Stimulated activated CD4-positive, alpha-beta T cell treated with anti-CD3 and anti-CD28 coated beads, Interleukin-1b, Interleukin-23, amount 100 ng/mL, for 48 hours (primary cell): ENCODE measurements around the gene RASGEF1B.
A peak's percentile ranks its signal among the peaks of the same experiment; 100 is the strongest.
"Not testable (repeated sequence)": the region's sequence is repeated elsewhere in the genome, so short reads cannot be mapped to it uniquely, and the experiment has no call there.

Experiments
- DNase-seq: peaks from one replicate; pipeline ENCODE4 v3.0.0-alpha.2; 2020

RASGEF1B gene

DNA sequence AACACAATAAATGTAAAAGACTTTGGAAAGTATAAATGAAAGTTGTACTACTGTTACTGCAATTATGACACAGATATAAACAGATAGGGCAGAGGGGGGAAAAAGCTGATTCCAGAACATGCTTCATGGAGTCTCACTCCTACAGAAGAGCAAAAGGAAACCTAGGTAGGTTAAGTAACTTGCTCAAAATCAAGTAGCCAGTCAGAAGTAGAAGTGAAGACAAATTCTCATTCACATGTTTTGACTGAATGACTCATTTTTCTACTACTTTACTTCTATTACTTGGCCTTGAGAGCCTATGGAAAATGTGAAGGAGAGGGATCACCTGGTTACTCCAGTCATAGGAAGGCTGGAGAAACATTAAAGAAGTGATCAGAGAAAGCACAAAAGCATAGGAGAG is 23.6 kb upstream of the RASGEF1B start:
- no peak for DNase-seq

DNA sequence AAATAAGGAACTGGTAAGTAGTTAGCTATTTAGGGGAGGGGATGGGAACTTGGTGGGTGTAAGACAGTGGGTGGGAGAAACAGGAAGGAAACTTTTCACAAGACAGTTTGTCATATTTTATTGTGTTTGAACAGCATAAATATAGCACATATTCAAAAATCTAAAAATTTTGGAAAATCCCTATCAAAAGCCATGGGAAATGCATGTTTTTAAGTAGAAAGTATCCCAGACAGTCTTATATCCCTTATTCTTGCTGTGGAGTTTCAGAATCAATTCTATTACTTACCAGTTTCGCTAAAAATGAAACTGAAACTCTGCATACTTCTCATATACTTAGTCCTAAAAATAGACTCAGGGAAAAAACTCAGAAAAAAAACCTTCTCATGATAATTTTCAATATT is 22.3 kb upstream of the RASGEF1B start:
- no peak for DNase-seq

DNA sequence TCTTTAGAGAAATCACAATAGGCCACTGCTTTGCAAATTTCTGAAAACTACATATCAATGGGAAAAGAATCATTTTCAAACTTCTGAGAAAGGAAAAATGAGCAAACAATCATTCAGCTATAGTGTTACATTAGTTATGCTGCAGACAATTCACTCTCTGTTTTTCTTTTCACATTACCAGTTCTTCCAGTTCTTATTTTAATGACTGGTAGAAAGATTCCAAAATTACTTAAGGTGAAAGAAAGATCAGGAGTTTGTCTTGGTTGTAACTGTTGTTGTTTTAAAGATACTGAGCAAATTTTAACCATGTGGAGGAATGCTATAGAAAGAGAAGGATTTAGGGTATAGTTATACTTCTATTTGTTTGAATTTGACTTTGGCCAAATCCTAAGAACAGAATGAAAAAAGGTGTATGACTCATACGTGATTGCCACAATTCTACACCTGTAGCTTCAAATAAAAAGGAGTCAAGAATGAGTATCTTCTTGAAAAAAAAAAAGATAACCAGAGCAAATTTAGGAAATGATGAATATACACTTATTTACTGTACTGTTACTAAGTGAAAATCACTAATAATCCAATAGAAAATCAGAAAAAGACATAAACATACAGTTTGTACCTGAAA is 21.0 kb upstream of the RASGEF1B start:
- DNase-seq, result no peak

DNA sequence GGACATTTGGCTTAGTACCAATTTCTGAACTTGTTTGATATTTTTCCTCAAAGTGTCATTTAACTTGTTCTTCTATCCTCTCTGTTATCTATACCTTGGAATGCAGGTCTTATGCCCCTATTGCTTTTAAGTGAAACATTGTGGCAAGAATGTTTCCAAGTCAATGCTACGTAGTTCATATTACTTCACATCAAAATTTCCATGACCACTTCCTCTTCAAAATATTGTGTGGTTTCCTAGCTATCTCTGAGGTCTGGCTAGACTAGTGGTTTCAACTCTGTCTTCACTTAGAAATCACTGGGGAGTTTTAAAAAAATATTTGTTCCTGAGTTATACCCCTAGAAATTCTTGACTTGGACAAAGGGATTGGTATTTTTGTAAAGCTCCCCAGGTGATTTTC is 20.2 kb upstream of the RASGEF1B start:
- DNase-seq, result no peak

DNA sequence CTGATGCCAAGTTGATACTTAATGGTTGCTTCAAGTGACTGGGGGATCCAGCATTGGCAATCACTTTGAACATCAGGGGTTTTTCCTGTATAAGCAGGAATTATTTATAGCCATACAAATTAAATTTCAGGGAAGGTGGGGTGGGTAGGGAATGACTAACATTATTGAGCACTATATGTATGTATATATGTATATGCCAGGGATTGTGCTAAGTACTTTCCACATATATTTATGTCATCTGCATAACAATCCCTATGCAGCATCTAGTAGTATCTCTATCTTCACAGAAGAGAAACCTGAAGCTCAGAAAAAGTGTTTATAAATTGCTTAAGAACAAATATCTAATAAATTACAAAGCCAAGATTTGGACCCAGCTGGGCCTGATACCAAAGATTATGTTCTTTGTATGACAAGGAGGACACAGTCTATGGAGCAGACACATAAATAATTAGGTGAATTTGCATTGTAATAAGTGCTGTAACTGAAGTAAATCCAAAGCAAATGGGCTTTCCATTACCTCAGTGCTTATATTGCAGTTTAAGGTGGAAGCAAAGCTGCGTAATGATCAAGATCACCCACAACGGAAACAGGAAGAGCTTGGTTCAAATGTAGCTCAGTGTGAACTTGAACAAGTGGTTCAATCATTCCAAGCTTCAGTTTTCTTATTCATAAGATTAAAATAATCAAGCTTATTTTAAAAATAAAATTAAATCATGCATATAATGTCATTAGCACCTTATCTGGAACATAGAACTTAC is 18.9 kb upstream of the RASGEF1B start:
- no peak for DNase-seq

DNA sequence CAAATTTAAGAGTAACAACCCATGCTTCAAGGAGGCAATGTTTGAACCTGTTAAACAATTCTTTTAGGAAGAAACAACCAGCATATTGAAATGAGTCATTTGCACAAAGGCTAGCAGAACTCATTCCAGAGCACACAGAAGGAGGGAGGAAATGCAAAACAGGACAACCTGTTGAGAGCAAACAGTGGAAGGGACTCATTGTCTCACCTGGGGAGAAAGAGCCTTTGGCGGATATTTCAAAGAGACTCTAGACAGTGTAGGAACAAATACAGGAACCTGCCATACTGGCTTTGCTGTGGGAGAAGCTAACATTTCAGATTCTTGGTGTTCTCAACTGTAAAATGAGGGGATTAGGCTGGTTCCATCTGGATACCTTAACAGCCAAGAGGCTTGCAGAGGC is 14.8 kb upstream of the RASGEF1B start:
- DNase-seq, result no peak

DNA sequence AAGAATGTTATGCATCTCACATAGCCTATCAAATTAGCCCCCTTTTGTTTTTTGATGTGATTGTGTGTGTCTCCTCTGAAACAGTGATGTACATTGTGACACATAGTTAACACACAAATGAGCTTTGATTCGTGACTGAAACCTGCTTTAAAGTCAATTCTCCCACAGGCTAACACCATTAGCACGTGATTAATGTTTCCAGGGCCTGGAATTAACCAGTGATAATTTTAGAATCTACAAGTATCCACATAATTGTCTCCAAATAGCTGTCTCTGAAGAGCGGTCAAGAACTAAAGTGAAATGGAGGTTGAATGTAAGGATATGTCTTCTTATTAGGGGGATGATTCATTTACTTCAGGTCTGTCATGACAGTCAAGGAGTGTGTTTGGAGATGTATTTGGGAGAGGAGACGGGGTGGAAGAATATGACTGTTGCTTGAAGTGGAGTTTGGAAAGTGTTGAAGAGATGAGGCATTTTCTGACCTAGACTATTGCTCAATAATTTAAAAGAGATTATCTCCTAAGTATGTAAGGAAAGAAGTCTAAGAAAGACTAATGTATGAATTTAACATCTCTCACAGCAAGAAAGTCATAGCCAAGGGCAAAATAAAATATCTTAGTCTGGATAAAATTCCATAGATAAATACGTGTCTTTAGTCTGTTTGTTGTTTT is 13.7 kb upstream of the RASGEF1B start:
- no peak for DNase-seq

DNA sequence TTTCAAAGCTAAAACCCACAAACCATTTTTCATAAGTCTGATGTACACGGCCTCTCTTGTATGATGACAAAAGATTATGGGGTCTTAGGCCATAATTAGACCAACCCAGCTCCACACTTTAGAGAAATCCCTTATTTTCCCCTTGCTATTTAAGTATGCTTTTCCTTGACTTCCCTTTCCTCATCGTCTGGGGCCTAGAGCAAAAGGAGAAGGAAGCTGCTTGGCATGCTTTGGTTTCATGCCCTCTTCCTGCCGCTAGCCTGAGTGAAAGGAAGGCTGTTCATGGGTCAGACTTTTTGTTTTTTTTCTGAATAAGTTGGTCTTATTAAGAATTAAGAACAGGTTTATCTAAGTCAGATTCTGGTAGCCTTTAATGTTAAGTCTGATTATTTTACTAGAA is 10.6 kb upstream of the RASGEF1B start:
- no peak for DNase-seq

DNA sequence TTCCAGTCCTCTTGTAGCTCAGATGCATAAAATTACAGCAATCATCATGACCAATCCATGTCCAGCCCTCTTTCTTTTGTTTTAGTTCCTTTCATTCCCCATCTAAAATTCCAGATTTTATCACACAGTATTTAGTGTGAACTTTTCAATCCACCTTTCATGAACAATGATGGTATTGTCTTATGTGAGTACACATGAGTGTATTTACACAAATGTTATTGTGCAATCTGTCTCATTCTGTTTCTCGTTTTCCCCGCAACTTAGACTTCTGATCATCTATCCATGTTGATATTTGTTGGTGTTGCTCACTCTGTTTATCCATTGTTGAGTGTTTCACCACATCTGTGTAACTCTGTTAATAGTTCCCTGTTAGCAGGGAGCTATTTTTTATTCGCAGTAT is 9.4 kb upstream of the RASGEF1B start:
- DNase-seq, result no peak

DNA sequence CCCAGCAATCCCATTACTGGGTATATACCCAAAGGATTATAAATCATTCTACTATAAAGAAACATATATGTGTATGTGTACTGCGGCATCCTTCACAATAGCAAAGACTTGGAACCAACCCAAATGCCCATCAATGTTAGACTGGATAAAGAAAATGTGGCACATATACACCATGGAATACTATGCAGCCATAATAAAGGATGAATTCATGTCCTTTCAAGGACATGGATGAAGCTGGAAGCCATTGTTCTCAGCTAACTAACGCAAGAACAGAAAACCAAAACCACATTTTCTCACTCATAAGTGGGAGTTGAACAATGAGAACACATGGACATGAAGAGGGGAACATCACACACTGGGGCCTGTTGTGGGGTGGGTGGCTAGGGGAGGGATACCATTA is 7.9 kb upstream of the RASGEF1B start:
- not testable (repeated sequence) for DNase-seq

DNA sequence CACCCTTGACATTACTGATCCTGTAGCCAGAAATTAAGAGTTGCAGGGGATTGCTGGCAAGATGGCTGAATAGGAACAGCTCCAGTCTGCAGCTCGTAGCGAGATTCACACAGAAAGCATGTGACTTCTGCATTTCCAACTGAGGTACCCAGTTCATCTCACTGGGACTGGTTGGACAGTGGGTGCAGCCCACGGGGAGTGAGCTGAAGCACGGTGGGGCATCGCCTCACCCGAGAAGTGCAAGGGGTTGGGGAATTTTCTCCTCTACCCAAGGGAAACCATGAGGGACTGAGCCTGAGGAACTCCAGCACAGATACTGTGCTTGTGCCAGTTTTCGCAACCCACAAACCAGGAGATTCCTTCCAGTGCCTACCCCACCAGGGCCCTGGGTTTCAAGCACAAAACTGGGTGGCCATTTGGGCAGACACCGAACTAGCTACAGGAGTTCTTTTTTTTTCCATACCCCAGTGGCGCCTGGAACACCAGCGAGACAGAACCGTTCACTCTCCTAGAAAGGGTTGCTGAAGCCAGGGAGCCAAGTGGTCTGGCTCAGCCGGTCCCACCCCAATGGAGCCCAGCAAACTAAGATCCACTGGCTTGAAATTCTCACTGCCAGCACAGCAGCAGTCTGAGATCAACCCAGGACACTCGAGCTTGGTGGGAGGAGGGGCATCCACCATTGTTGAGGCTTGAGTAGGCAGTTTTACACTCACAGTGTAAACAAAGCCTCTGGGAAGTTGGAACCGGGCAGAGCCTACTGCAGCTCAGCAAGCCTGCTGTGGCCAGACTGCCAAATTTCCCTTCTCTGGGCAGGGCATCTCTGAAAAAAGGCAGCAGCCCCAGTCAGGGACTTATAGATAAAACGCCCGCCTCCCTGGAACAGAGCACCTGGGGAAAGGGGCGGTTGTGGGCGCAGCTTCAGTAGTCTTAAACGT is 1.9 kb upstream of the RASGEF1B start:
- not testable (repeated sequence) for DNase-seq

DNA sequence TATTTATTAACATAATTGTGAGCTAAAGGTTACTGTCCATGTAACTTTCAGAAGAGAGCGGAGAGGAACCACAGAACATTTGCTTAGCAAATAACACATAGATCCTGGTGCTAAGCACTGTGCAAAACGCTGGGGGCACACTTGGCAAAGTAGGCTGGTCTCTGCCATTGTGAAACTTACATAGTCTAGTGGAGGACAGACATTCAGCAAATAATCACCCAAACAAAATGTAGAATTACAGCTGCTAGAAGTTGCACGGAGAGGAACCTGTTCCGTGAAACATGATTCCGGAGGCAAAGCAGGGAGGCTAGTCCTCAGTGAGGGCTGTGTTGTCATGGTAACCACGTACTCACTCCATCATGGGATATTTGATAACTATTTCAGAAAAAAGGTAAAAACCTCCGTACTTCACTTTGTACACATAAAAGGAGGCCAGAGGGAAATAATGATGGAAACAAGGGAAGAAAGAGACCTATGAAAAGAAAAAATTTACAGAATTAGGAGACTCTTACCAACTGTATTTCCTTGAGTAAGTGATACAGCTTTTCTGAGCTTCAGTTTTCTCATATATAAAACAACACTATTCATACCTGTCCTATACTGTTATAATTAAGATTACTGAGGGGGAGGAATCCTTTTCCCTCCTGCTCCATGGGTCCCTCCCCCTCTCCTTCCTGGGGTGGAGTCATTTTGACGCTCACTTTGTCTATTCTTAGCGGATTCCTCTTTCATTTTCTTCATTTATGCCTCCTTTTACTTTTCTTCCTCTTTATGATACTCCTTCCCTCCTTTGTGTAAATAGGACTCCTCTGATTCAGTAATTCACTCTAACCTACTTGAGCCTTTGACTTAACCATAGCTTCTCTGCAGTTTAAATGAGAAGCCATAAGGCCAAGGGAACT is 825 bp upstream of the RASGEF1B start:
- DNase-seq, result peak; percentile 25

DNA sequence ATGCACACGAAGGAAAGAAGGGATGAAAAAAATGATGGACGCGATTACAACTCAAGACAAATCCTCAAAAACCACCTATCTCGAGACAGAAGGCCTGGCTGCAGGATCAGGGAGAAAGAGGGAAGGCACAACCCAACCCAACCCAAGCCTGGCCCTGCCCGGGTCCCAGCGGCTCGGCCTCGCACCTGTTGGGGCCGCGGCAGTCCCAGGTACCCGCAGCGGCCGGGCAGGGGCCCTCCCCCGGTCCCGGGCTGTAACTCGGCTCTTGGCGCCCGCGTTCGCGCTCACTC is 464 bp downstream of the RASGEF1B start:
- no peak for DNase-seq

DNA sequence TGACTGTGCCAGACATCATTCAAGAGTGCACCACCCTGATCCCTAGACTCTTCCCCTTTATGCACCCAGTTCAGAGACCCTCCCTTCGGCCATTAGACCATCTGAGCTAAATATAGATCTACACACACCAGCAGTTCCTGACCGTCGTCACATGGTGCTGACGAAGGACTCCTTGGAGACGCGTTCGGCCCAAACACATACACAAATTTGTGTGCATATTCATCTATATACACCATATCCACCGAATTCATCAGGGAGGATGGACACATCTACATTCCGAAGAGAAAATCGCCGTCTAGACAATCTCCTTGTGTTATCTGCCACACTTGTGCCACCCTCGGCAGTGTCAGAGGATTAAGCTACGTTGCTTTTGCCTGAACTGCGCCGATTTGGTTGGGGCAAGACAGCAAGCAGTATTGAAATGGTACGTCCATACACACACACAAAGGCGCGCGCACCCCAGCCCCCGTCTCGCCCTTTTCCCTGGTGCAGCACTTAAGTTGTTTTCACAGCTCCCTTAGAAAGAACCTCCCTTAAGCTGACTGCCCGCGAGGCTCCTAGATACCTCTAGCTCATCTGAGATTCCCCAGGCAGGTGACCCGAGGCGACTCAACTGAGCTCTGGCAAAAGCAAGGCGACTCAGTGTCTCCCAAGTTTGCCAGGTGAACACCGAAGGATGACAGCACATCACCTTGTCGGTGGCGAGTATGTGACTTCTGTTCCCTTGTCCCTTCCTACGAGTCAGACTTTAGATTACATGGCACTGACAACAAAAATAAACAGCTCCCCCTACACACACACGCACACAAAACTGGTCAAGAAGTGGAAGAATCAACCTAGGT is 1.0 kb downstream of the RASGEF1B start:
- peak; percentile 19 for DNase-seq

DNA sequence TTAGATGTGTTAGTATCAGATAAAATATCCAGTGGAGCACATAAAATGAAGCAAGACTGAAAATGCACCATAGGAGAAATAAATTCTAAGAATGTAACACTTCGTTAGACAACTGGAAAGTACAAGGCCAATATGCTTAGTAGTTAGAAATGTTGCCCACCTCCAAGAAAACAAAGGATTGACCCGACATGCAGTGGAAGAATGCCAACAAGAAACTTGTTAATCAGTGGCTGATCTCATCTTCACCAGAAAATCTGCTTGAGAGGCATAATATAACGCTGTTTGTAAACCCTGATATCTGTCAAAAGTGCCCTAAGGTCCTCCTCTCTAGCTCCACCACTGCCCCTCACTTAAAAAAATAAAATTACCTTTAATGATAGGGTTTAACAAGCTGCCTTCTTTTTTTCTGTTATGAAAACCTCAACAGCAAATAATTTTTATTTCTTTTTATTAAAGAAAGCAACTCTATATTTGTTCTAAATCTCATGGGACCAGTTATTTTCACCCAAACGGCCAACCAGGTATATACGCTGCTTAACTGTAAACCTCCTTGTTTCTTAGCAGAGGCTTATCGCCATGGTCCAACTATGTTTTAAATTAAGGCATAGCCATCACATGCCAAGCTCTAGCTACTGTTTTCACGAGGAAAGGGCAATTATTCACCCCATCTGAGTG is 1.8 kb downstream of the RASGEF1B start:
- DNase-seq, result no peak

DNA sequence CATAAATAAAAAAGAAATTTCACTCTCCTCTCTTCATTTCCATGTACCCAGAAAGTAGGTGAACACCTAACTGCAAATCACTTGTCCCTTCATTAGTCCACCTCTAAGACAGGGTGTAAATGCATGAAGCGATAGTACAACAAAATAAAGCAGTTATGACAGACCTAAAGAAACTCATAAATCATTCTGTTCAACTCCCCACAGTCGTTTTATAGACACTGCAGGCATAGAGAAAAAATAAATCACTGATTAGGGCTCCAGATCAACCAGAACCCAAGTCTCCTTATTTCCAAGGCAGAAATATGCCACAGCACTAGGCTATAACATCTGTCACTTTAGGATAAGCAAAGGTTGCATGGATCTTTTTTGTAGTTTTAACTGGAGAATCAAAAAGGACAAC is 3.0 kb downstream of the RASGEF1B start:
- DNase-seq, result no peak

DNA sequence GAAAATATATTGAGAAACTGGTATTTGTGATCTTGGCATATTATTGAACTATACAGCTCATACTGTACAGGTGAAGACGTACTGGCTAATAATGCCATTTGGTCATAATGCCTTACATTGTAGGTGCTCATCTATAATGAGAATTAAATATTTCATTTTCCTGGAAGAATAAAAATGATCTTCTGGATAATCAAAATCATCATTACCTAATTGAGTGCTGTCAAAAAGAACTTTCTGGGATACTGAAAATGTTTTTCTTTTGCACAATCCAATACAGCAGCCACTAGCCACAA is 4.1 kb downstream of the RASGEF1B start:
- no peak for DNase-seq

DNA sequence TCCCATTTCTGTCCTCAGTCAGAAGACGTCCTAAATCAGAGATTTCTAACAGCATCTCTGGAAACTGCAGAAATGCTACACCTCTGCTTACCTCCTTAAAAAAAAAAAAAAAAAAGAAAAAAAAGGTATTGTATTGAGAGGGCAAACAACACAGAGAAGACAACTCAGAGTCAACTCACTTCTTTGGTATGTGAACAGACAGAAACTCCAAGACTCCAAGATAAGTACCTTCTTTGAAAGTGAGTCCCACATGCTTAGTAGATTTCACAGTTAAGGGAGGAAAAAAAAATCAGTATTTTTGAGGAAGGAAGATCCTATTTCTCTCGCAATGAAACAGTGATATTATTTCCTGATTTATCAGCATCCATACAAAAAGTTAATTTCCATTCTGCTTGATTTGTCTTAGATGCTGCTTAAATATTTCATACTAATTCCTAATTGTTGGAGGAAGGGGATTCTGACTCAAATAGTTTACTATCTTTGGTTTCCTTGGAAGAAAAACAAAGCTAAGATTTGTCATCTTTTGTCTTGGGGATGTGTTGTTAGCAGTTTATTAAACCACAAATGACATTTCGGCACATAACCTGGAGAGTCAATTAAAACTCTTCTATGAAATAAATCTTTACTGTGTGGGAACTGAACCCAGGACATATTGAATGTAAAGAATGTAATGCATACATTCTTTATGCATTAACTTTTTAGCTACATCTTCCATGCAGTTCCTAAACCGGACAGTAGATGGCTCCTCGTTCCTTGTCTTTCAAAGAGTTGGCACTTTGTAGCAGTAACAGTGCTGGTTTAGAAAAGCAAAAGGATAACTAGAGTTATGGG is 4.7 kb downstream of the RASGEF1B start:
- peak; percentile 60 for DNase-seq

DNA sequence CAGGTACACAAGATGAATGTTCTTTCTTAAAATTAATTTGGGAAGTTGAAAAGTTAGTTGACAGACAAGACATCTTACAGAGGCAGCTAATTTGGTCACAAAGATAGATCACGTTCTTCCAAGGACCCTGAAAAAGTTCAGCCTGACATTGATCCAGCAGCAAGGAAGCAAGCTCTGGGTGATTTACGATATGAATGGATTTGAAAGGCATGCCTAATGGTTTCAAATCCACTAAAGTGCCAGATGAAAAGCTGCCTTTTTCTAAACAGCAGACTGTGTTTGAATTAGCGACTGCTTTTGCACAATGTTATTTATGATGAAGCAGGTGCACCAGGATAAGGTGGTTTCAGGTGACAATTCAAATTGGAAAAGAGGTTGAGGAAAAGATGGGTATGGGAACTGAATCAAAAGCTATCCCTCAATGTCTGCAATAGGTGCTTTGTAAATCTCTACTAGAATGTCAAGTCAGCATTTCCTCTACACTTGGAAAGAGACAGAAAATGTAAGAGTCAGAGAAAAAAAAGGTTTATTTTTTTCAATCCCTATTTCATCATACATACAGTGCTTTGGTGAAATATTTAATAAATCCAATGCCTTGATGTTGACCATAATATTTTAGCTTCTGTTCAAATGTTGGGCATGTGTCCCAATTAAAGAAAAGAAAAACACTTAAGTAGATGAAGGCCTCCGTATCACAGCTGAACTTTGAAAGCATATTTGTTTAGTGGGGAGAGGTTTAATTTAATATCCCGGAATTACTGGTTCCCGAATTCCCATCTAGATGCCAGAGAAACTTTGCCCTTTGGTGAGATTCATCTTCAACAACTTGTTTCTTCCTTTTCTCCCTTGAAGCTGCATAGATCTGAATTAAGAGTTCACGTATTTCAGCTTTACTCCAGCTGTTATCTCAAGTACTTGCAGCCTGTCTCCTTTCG is 6.0 kb downstream of the RASGEF1B start:
- no peak for DNase-seq
